HG02870 (cell line): ENCODE measurements around the gene SAA1.

Experiments
- ATAC-seq: cut with Tn5 transposase; IDR thresholded peaks from one replicate; pipeline ENCODE4 v1.9.1; 2021; ENCODE audit warnings: mild to moderate bottlenecking, moderate library complexity; ENCODE audit not compliant: unreplicated experiment

SAA1 gene

GRCh38 chr11:18307461-18308139 lies 41.5 kb downstream of the SAA1 start:
- ATAC-seq, result no peak

GRCh38 chr11:18308242-18308641 lies 42.2 kb downstream of the SAA1 start:
- ATAC-seq, result no peak

GRCh38 chr11:18309691-18310090 lies 43.6 kb downstream of the SAA1 start:
- ATAC-seq, result no peak

- peak; percentile 64 for ATAC-seq
Measured at GRCh38 chr11:18310800-18311340, 44.8 kb downstream of the SAA1 start.

- no peak for ATAC-seq
Measured at GRCh38 chr11:18312012-18312411, 45.9 kb downstream of the SAA1 start.

- no peak for ATAC-seq
Measured at GRCh38 chr11:18312663-18313420, 46.8 kb downstream of the SAA1 start.

GRCh38 chr11:18313965-18314763 lies 48.1 kb downstream of the SAA1 start:
- peak; percentile 37 for ATAC-seq

GRCh38 chr11:18314784-18315523 lies 48.9 kb downstream of the SAA1 start:
- ATAC-seq, result no peak

- ATAC-seq, result no peak
Measured at GRCh38 chr11:18315893-18316292, 49.8 kb downstream of the SAA1 start.

GRCh38 chr11:18317551-18317950 lies 51.5 kb downstream of the SAA1 start:
- no peak for ATAC-seq
